RWPE2 (cell line): ENCODE results near the gene PKN1.
A peak's percentile ranks its signal among the peaks of the same experiment; 100 is the strongest.

Experiments
- ATAC-seq: fragments of 200-7000 bp; cut with Tn5 transposase; 3 replicates; pipeline ENCODE4 v1.9.1; 2021; ENCODE audit warnings: low read depth
- DNase-seq: peaks from one replicate; pipeline ENCODE4 v3.0.0-alpha.2; 2020; ENCODE audit warnings: low spot score
- H3K27ac ChIP-seq: fragments of 450-650 bp; 2 replicates; pipeline ENCODE4 v1.5.1; 2017; ENCODE audit warnings: mild to moderate bottlenecking; ENCODE audit not compliant: poor library complexity, severe bottlenecking
- H3K27me3 ChIP-seq: fragments of 250-450 bp; sonication (Bioruptor Pico); 2 replicates; pipeline ENCODE4 v1.5.1; 2021; ENCODE audit warnings: mild to moderate bottlenecking, moderate library complexity; ENCODE audit not compliant: insufficient read depth, poor library complexity, severe bottlenecking
- H3K36me3 ChIP-seq: fragments of 250-450 bp; sonication (Bioruptor Pico); 2 replicates; pipeline ENCODE4 v1.5.1; 2020; ENCODE audit warnings: low read depth, mild to moderate bottlenecking, moderate library complexity
- H3K4me1 ChIP-seq: fragments of 250-450 bp; sonication (Bioruptor Pico); 2 replicates; pipeline ENCODE4 v1.5.1; 2021; ENCODE audit warnings: mild to moderate bottlenecking, moderate library complexity; ENCODE audit not compliant: insufficient read depth, poor library complexity, severe bottlenecking
- H3K4me3 ChIP-seq: fragments of 250-450 bp; sonication (Bioruptor Pico); 2 replicates; pipeline ENCODE4 v1.5.1; 2021; ENCODE audit warnings: mild to moderate bottlenecking, moderate library complexity; ENCODE audit not compliant: severe bottlenecking
- H3K9me3 ChIP-seq: fragments of 250-450 bp; sonication (Bioruptor Pico); 2 replicates; pipeline ENCODE4 v1.5.1; 2021; ENCODE audit warnings: mild to moderate bottlenecking, moderate library complexity; ENCODE audit not compliant: severe bottlenecking
- CTCF ChIP-seq: fragments of 450-650 bp; IDR thresholded peaks from one replicate; pipeline ENCODE4 v1.5.1; 2017; ENCODE audit warnings: mild to moderate bottlenecking, moderate library complexity; ENCODE audit not compliant: poor library complexity, severe bottlenecking

The PKN1 gene

GRCh38 chr19:14507704-14508542 is 74.8 kb downstream of the PKN1 start:
- ATAC-seq (no peak), DNase-seq (no peak)
- Histone ChIP-seq H3K9me3 (no peaks in the 10 kb centered on the region), H3K36me3 (no peaks in the 10 kb centered on the region), H3K27me3 (no peaks in the 10 kb centered on the region), H3K4me3 (no peak overlapping the region), H3K27ac (peak overlapping the region; percentile 98), H3K4me1 (peaks cover 47% of the 10 kb centered on the region)
- TF ChIP-seq CTCF = no peak

- no peak for TF ChIP-seq CTCF
- Histone ChIP-seq H3K9me3 (no peaks in the 10 kb centered on the region), H3K4me3 (no peak overlapping the region), H3K27me3 (no peaks in the 10 kb centered on the region), H3K4me1 (peaks cover 34% of the 10 kb centered on the region), H3K27ac (peak overlapping the region; percentile 98), H3K36me3 (peaks cover 18% of the 10 kb centered on the region)
- peak; percentile 41 for ATAC-seq
- no peak for DNase-seq
Observed at GRCh38 chr19:14510311-14511228, 77.5 kb downstream of the PKN1 start.

- no peak for ATAC-seq
- peak overlapping the region; percentile 98 for H3K27ac ChIP-seq
- H3K36me3 ChIP-seq = peaks cover 25% of the 10 kb centered on the region
- H3K4me1 ChIP-seq = peaks cover 28% of the 10 kb centered on the region
- H3K27me3 ChIP-seq = no peaks in the 10 kb centered on the region
- DNase-seq = no peak
- no peak overlapping the region for H3K4me3 ChIP-seq
- TF ChIP-seq CTCF = no peak
- H3K9me3 ChIP-seq = no peaks in the 10 kb centered on the region
Observed at GRCh38 chr19:14511229-14511593, 78.1 kb downstream of the PKN1 start.

- Histone ChIP-seq H3K36me3 (peaks cover 35% of the 10 kb centered on the region), H3K9me3 (no peaks in the 10 kb centered on the region), H3K27me3 (no peaks in the 10 kb centered on the region), H3K27ac (peak overlapping the region; percentile 98), H3K4me1 (peaks cover 17% of the 10 kb centered on the region), H3K4me3 (no peak overlapping the region)
- DNase-seq (no peak), ATAC-seq (no peak)
- no peak for TF ChIP-seq CTCF
Observed at GRCh38 chr19:14512406-14512961, 79.4 kb downstream of the PKN1 start.
